Upper lobe of left lung (tissue), 4 donors: ENCODE results near the gene IFNL4.

Experiments used
- EP300 ChIP-seq, 4 donors: sonication (generic); formaldehyde crosslinking; IDR thresholded peaks; one replicate each; pipeline ENCODE4 v1.5.1; 2017; ENCODE audit warnings: antibody characterized with exemption in 4 of 4, control low read depth in 2 of 4
- POLR2A ChIP-seq, 4 donors: fragments of 450-650 bp; IDR thresholded peaks; one replicate each; pipeline ENCODE4 v1.5.1; 2016 to 2017; ENCODE audit warnings: antibody characterized with exemption in 4 of 4, mild to moderate bottlenecking in 2 of 4
- POLR2AphosphoS5 ChIP-seq, 2 donors: sonication (generic); formaldehyde crosslinking; IDR thresholded peaks; one replicate each; pipeline ENCODE4 v1.5.1; 2017; ENCODE audit warnings: antibody characterized with exemption in 2 of 2
- TF ChIP-seq, protein P1 (sequence below), 6 experiments: fragments of 450-650 bp in 4 of 6; fragments of 200-600 bp in 2 of 6; sonication (generic) in 2 of 6; IDR thresholded peaks; one replicate each; pipeline ENCODE4 v1.5.1; 2016 to 2019; ENCODE audit warnings: antibody characterized with exemption in 6 of 6

DNA sequence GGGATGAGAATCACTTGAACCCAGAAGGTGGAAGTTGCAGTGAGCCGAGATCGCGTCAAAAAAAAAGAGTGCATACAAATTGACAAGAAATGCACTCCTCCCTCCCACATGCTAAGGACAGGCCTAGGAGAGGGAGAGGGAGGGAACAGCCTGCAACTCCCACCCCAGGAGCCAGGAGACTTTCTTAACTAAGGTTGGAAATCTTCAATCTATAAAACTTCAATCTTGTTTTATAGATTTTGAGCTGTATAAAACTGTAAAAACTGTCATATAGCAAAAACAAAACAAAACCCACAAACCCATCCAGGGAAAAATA is 43.2 kb downstream of the IFNL4 start:
- TF ChIP-seq, protein P1, sequence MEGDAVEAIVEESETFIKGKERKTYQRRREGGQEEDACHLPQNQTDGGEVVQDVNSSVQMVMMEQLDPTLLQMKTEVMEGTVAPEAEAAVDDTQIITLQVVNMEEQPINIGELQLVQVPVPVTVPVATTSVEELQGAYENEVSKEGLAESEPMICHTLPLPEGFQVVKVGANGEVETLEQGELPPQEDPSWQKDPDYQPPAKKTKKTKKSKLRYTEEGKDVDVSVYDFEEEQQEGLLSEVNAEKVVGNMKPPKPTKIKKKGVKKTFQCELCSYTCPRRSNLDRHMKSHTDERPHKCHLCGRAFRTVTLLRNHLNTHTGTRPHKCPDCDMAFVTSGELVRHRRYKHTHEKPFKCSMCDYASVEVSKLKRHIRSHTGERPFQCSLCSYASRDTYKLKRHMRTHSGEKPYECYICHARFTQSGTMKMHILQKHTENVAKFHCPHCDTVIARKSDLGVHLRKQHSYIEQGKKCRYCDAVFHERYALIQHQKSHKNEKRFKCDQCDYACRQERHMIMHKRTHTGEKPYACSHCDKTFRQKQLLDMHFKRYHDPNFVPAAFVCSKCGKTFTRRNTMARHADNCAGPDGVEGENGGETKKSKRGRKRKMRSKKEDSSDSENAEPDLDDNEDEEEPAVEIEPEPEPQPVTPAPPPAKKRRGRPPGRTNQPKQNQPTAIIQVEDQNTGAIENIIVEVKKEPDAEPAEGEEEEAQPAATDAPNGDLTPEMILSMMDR (IDR thresholded peaks at IDR 0.05), result no peak
- TF ChIP-seq POLR2AphosphoS5 (IDR thresholded peaks at IDR 0.05) (no peak), POLR2A (IDR thresholded peaks at IDR 0.05) (no peak), EP300 (IDR thresholded peaks at IDR 0.05) (no peak)
